ENCODE results near the gene C11orf42.
"Not testable (repeated sequence)": the region's sequence is repeated elsewhere in the genome, so short reads cannot be mapped to it uniquely, and the experiment has no call there.

Gene C11orf42

GRCh38 chr11:6234387-6235107 lies 29.2 kb downstream of the C11orf42 start, which contains the start of gene FHIP1B:
FHIP1B (minus strand) TSS chr11:6234636; CDS start chr11:6224516, 10,120 bp downstream.
- H3K36me3 Mint-ChIP-seq (ENCODE audit: low read depth), result peaks cover 5% of the 10 kb centered on the region
- peak within 1 kb of the TSS; percentile 90 for H3K27ac Mint-ChIP-seq
- H3K27me3 Mint-ChIP-seq, result no peaks in the 10 kb centered on the region
- peaks cover 36% of the 10 kb centered on the region for H3K4me1 Mint-ChIP-seq (ENCODE audit: low read depth)
- H3K9me3 Mint-ChIP-seq, result no peaks in the 10 kb centered on the region
- H3K4me3 Mint-ChIP-seq, result peak within 1 kb of the TSS; percentile 98

GRCh38 chr11:6237266-6237665 lies 31.9 kb downstream of the C11orf42 start:
- H3K27ac Mint-ChIP-seq, result no peak overlapping the region
- H3K9me3 Mint-ChIP-seq, result no peaks in the 10 kb centered on the region
- peaks cover 4% of the 10 kb centered on the region for H3K27me3 Mint-ChIP-seq
- H3K4me1 Mint-ChIP-seq (ENCODE audit: low read depth), result peaks cover 19% of the 10 kb centered on the region
- H3K36me3 Mint-ChIP-seq (ENCODE audit: low read depth), result no peaks in the 10 kb centered on the region
- H3K4me3 Mint-ChIP-seq, result no peak overlapping the region

DNA sequence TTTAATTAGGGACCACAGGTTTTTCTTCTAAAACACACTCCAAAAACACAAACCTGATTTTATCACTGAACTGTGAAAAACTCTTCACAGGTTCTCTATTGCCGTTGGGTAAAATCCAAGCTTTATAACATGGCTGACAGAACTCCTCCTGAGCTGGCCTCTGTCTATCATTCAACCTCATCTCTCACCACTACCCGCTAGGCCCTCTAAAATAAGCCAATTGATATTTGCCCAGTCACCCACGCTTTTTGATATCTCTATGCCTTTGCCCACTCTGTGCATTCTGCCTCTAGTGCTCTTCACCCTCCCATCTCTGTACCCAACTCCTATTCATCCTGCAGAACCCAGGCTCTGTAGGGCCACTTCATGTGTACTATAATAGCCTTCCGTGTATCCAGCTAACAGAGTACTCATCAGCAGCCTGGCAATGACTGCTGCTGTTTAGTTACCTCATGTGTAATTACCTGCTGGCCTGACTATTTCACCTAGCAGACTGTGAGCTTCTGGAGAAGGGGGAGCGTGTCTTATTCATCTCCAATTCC lies 32.5 kb downstream of the C11orf42 start:
- Mint-ChIP-seq H3K4me1 (ENCODE audit: low read depth) (peaks cover 19% of the 10 kb centered on the region), H3K36me3 (ENCODE audit: low read depth) (no peaks in the 10 kb centered on the region), H3K27ac (no peak overlapping the region), H3K4me3 (no peak overlapping the region), H3K9me3 (no peaks in the 10 kb centered on the region), H3K27me3 (peaks cover 4% of the 10 kb centered on the region)

- peaks cover 9% of the 10 kb centered on the region for H3K27me3 Mint-ChIP-seq
- no peak within 1 kb of the TSS for H3K4me3 Mint-ChIP-seq
- no peaks in the 10 kb centered on the region for H3K36me3 Mint-ChIP-seq (ENCODE audit: low read depth)
- H3K9me3 Mint-ChIP-seq, result no peaks in the 10 kb centered on the region
- no peak within 1 kb of the TSS for H3K27ac Mint-ChIP-seq
- peaks cover 8% of the 10 kb centered on the region for H3K4me1 Mint-ChIP-seq (ENCODE audit: low read depth)
Measured at GRCh38 chr11:6238902-6239301, 33.5 kb downstream of the C11orf42 start, which contains the start of gene CNGA4. CNGA4 (plus strand) TSS chr11:6239089; CDS start chr11:6239207, 118 bp downstream.

DNA sequence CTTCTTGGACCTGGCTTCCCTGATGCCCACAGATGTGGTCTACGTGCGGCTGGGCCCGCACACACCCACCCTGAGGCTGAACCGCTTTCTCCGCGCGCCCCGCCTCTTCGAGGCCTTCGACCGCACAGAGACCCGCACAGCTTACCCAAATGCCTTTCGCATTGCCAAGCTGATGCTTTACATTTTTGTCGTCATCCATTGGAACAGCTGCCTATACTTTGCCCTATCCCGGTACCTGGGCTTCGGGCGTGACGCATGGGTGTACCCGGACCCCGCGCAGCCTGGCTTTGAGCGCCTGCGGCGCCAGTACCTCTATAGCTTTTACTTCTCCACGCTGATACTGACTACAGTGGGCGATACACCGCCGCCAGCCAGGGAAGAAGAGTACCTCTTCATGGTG lies 34.8 kb downstream of the C11orf42 start:
- H3K27me3 Mint-ChIP-seq, result peaks cover 13% of the 10 kb centered on the region
- H3K9me3 Mint-ChIP-seq, result no peaks in the 10 kb centered on the region
- no peak overlapping the region for H3K27ac Mint-ChIP-seq
- H3K4me3 Mint-ChIP-seq, result no peak overlapping the region
- peaks cover 4% of the 10 kb centered on the region for H3K4me1 Mint-ChIP-seq (ENCODE audit: low read depth)
- no peaks in the 10 kb centered on the region for H3K36me3 Mint-ChIP-seq (ENCODE audit: low read depth)

GRCh38 chr11:6240781-6241180 lies 35.4 kb downstream of the C11orf42 start:
- Mint-ChIP-seq H3K4me1 (ENCODE audit: low read depth) (no peaks in the 10 kb centered on the region), H3K27me3 (peaks cover 13% of the 10 kb centered on the region), H3K27ac (no peak overlapping the region), H3K36me3 (ENCODE audit: low read depth) (no peaks in the 10 kb centered on the region), H3K4me3 (no peak overlapping the region), H3K9me3 (no peaks in the 10 kb centered on the region)

- Mint-ChIP-seq H3K4me3 (no peak overlapping the region), H3K27ac (no peak overlapping the region), H3K27me3 (peaks cover 13% of the 10 kb centered on the region), H3K4me1 (ENCODE audit: low read depth) (no peaks in the 10 kb centered on the region), H3K9me3 (no peaks in the 10 kb centered on the region), H3K36me3 (ENCODE audit: low read depth) (no peaks in the 10 kb centered on the region)
Measured at GRCh38 chr11:6241316-6241715, 36.0 kb downstream of the C11orf42 start.

DNA sequence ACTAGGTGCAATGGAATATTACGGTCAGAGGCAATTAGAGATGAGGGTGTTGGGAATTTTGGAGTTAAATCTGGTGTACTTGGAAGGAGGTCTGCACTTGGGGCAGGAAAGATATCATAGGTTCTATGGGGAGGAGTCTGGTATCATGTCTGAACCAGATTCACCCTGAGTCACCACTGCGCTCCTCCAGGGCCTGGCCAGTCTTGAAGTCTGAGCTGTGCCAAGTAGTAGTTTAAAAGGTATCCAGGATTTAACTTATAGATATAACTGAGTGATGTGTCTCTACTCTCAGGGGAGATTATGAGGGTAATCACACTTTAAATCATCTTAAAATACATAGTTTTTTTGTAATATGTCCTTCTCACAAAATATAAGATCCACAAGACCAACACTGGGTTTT lies 40.2 kb downstream of the C11orf42 start:
- no peaks in the 10 kb centered on the region for H3K4me1 Mint-ChIP-seq (ENCODE audit: low read depth)
- no peaks in the 10 kb centered on the region for H3K9me3 Mint-ChIP-seq
- no peak overlapping the region for H3K27ac Mint-ChIP-seq
- H3K36me3 Mint-ChIP-seq (ENCODE audit: low read depth), result no peaks in the 10 kb centered on the region
- H3K27me3 Mint-ChIP-seq, result peaks cover 13% of the 10 kb centered on the region
- no peak overlapping the region for H3K4me3 Mint-ChIP-seq

- Mint-ChIP-seq H3K9me3 (no peaks in the 10 kb centered on the region), H3K4me1 (ENCODE audit: low read depth) (no peaks in the 10 kb centered on the region), H3K27ac (no peak overlapping the region), H3K27me3 (peaks cover 8% of the 10 kb centered on the region), H3K4me3 (no peak overlapping the region), H3K36me3 (ENCODE audit: low read depth) (no peaks in the 10 kb centered on the region)
Measured at GRCh38 chr11:6248248-6248647, 42.9 kb downstream of the C11orf42 start.

GRCh38 chr11:6248897-6249296 lies 43.5 kb downstream of the C11orf42 start:
- not testable (repeated sequence) for H3K4me3 Mint-ChIP-seq; H3K27me3 Mint-ChIP-seq; H3K9me3 Mint-ChIP-seq; H3K36me3 Mint-ChIP-seq (ENCODE audit: low read depth); H3K27ac Mint-ChIP-seq; H3K4me1 Mint-ChIP-seq (ENCODE audit: low read depth)

DNA sequence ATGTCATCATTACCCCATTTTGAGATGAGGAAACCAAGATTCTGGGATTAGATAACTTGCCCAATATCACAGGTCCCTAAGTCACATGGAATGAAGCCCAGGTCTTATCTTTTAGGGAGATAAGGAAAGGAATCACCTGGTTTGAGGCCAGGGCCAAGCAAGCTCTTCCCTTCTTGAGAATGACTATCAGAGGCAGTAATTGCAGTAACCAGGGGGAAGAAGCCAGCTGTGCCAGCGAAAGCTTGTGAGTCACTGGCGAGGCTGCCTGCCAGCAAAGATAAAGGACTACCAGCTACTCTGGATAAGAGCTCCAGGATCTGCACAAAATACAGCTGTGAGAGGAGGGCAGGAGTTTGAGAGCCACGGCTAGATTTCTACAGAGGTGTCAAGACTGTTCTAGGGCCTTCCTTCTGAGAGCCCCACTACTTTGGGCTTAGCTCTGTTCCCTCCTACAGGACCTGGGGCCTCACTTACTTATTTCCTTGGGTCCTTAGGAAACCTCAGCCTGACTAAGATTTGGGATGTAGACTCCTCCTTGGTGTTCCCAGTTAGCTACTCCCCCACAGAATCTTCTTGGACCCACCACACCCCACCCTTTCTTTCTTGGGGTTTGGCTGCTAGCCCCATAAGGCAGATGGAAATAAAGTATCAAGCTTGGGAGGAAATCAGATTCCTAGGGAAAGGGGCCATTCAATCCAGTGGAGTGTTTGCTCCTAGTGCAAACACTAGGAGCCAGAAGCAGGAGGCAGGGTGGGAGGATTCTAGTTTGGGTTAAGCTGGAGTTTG lies 44.6 kb downstream of the C11orf42 start:
- no peak overlapping the region for H3K27ac Mint-ChIP-seq
- H3K36me3 Mint-ChIP-seq (ENCODE audit: low read depth), result no peaks in the 10 kb centered on the region
- H3K4me1 Mint-ChIP-seq (ENCODE audit: low read depth), result no peaks in the 10 kb centered on the region
- H3K27me3 Mint-ChIP-seq, result no peaks in the 10 kb centered on the region
- no peaks in the 10 kb centered on the region for H3K9me3 Mint-ChIP-seq
- no peak overlapping the region for H3K4me3 Mint-ChIP-seq

- Mint-ChIP-seq H3K36me3 (ENCODE audit: low read depth) (no peaks in the 10 kb centered on the region), H3K27me3 (no peaks in the 10 kb centered on the region), H3K4me1 (ENCODE audit: low read depth) (no peaks in the 10 kb centered on the region), H3K4me3 (no peak overlapping the region), H3K27ac (no peak overlapping the region), H3K9me3 (no peaks in the 10 kb centered on the region)
Measured at GRCh38 chr11:6251120-6251733, 45.9 kb downstream of the C11orf42 start.

- H3K27me3 Mint-ChIP-seq, result no peaks in the 10 kb centered on the region
- H3K4me3 Mint-ChIP-seq, result no peak overlapping the region
- no peak overlapping the region for H3K27ac Mint-ChIP-seq
- no peaks in the 10 kb centered on the region for H3K36me3 Mint-ChIP-seq (ENCODE audit: low read depth)
- H3K9me3 Mint-ChIP-seq, result no peaks in the 10 kb centered on the region
- no peaks in the 10 kb centered on the region for H3K4me1 Mint-ChIP-seq (ENCODE audit: low read depth)
Measured at GRCh38 chr11:6251990-6252473, 46.7 kb downstream of the C11orf42 start.

GRCh38 chr11:6253197-6253596 lies 47.8 kb downstream of the C11orf42 start:
- no peak overlapping the region for H3K4me3 Mint-ChIP-seq
- H3K27ac Mint-ChIP-seq, result no peak overlapping the region
- no peaks in the 10 kb centered on the region for H3K36me3 Mint-ChIP-seq (ENCODE audit: low read depth)
- H3K27me3 Mint-ChIP-seq, result peaks cover 3% of the 10 kb centered on the region
- H3K9me3 Mint-ChIP-seq, result no peaks in the 10 kb centered on the region
- no peaks in the 10 kb centered on the region for H3K4me1 Mint-ChIP-seq (ENCODE audit: low read depth)

DNA sequence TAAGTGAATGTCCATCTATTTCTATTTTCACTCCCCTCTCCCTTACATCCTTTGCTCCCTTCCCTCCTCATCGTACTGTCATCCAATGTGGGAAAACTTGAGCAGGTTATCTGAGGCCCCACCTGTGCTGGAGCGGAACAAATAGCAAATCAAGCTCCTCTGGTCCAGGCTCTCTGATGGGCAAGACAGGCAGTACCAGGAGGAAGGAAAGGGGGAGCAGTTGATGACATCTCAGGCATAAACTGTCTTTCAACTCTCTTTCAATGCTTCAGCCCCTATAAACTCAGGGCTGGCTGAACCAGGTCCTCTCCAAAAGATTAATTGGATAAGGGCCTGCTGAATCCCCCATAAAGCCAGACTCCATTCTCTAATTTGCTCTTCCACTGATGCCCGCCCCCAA lies 52.8 kb downstream of the C11orf42 start:
- Mint-ChIP-seq H3K9me3 (no peaks in the 10 kb centered on the region), H3K4me3 (no peak overlapping the region), H3K27me3 (peaks cover 13% of the 10 kb centered on the region), H3K27ac (no peak overlapping the region), H3K36me3 (ENCODE audit: low read depth) (no peaks in the 10 kb centered on the region), H3K4me1 (ENCODE audit: low read depth) (no peaks in the 10 kb centered on the region)

All from stimulated activated naive CD8-positive, alpha-beta T cell treated with anti-CD3 and anti-CD28 coated beads, Interleukin-15, Interleukin-2, amounts not matched to agents 100 ng/mL and 50 ng/mL, for 24 hours (primary cell).